Small intestine (tissue), 7 donors: Measurements from ENCODE around the gene NUP85. TPM values are rescaled to one million over a fixed set of nuclear protein-coding genes. Genes with fewer than 3 reads are reported as not detected.

Source experiments
- DNase-seq, 2 donors: peaks; one replicate each; pipeline versions ENCODE4 v3.0.0 to v3.0.0-alpha.2; 2013
- FAIRE-seq: peaks from 2 replicates; lab custom pipeline; 2012; peaks lifted over from hg19 to GRCh38; lab: Jason Lieb, UNC
- H3K27ac ChIP-seq, 3 donors: one replicate each; pipeline ENCODE4 v1.5.1; 2013; ENCODE audit warnings: low read length in 2 of 3, mild to moderate bottlenecking in 2 of 3, control low read depth in 1 of 3, inconsistent platforms in 1 of 3, low read depth in 1 of 3, moderate library complexity in 1 of 3
- H3K27me3 ChIP-seq, 3 donors: one replicate each; pipeline ENCODE4 v1.6.1; 2013; ENCODE audit warnings: low read length in 3 of 3, inconsistent platforms in 1 of 3; ENCODE audit not compliant: control insufficient read depth in 3 of 3, insufficient read depth in 3 of 3
- H3K36me3 ChIP-seq, 3 donors: one replicate each; pipeline ENCODE4 v1.6.1; 2013; ENCODE audit warnings: low read length in 3 of 3, inconsistent platforms in 1 of 3, low read depth in 1 of 3, mild to moderate bottlenecking in 1 of 3, moderate library complexity in 1 of 3; ENCODE audit not compliant: control insufficient read depth in 3 of 3, insufficient read depth in 2 of 3
- H3K4me1 ChIP-seq, 3 donors: one replicate each; pipeline ENCODE4 v1.6.1; 2013; ENCODE audit warnings: low read length in 2 of 3, inconsistent platforms in 1 of 3, low read depth in 1 of 3, mild to moderate bottlenecking in 1 of 3, moderate library complexity in 1 of 3; ENCODE audit not compliant: control insufficient read depth in 3 of 3, insufficient read depth in 2 of 3
- H3K4me3 ChIP-seq, 3 donors: one replicate each; pipeline ENCODE4 v1.5.1; 2013; ENCODE audit warnings: low read length in 3 of 3, control low read depth in 1 of 3, inconsistent platforms in 1 of 3, low read depth in 1 of 3, mild to moderate bottlenecking in 1 of 3, moderate library complexity in 1 of 3
- H3K9me3 ChIP-seq, 2 donors: one replicate each; pipeline ENCODE4 v1.6.1; 2013; ENCODE audit warnings: low read depth in 1 of 2, low read length in 1 of 2; ENCODE audit not compliant: control insufficient read depth in 2 of 2, insufficient read depth in 1 of 2
- WGBS, 3 donors: extraction: QIAGEN DNeasy Blood & Tissue Kit; methylation state at CpG; one replicate each; pipeline ENCODE4 v1.1.7; 2013; 5-methylcytosine and 5-hydroxymethylcytosine counted together
- polyA plus RNA-seq, 4 donors: library from polyadenylated mRNA; stranded (reverse) in 3 of 4; unstranded in 1 of 4; fragments of 200-250 nt in 3 of 4; fragments of 120-200 nt in 1 of 4; gene quantifications; one replicate each; pipeline versions ENCODE4 v1.2.1 to v1.2.3, GENCODE V29; 2013
- donor health status: healthy with polysubstance abuse.
- donor health status: control.
- donor health status: control.
- donor health status: Bipolar disorder and iron deficiency.
- donor health status: healthy.

NUP85 gene
- polyA plus RNA-seq, 4 donors, result 39.4 to 49.6 (median 44.5) TPM

DNA sequence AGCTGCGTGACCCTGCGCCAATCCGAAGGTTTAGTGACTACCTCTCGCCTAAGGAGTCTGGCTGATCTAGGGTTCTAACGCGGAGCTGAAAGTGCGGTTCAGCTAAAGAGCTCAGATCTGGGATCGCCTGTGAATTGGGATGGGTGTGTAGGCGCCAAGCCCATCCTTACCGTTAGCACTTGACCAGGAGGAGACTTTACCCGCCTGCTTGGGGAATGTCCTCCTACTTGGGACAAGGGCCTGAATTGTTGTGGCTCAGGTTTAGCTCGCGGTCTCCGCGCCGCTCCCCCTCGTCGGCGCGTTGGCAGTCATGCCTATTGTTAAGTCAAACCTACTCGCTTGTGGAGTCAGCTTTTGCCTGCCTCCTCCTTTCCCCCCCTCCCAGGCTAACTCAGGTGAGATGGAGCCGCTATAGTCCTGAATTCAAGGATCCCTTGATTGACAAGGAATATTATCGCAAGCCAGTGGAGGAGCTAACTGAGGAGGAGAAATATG lies 56.7 kb downstream of the NUP85 start:
- peaks cover 0 to 39% (median 4%) of the 10 kb centered on the region in 3 donors for H3K36me3 ChIP-seq
- H3K27me3 ChIP-seq, result no peaks in the 10 kb centered on the region
- H3K4me1 ChIP-seq, result peaks cover 4 to 21% (median 9%) of the 10 kb centered on the region in 3 donors
- FAIRE-seq (no peak), DNase-seq (no peak)
- H3K4me3 ChIP-seq, result peak overlapping the region; percentile 84 to 94 (median 93)
- 0 to 1% (median 1%) methylated on average over 23 of the region's 23 CpGs for WGBS, 3 donors
- no peaks in the 10 kb centered on the region for H3K9me3 ChIP-seq
- peak overlapping the region; percentile 81 to 99 (median 93) for H3K27ac ChIP-seq

DNA sequence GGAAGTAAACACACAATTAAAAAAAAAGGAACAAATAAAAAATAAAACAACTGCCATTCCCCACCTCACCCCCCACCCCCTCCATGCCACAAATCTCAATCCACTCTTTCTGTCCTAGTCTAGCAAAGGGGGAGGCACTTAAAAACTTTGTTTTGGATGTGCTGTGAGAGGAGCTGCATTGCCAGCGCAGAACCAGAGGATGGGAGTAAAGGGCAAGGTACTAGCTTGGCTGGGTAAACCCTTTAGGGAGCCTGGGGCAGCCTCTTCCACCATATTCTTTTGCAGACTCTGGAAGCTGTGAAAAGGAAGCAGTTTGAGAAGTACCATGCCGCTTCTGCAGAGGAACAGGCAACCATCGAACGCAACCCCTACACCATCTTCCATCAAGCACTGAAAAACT lies 57.6 kb downstream of the NUP85 start:
- H3K4me1 ChIP-seq, result peaks cover 4 to 30% (median 9%) of the 10 kb centered on the region in 3 donors
- WGBS, 3 donors, result 89 to 93% (median 90%) methylated on average over 4 of the region's 4 CpGs
- H3K27ac ChIP-seq, result no peak overlapping the region
- peaks cover 0 to 44% (median 4%) of the 10 kb centered on the region in 3 donors for H3K36me3 ChIP-seq
- H3K9me3 ChIP-seq, result no peaks in the 10 kb centered on the region
- no peak overlapping the region for H3K4me3 ChIP-seq
- H3K27me3 ChIP-seq, result no peaks in the 10 kb centered on the region
- DNase-seq, result no peak
- FAIRE-seq, result no peak

DNA sequence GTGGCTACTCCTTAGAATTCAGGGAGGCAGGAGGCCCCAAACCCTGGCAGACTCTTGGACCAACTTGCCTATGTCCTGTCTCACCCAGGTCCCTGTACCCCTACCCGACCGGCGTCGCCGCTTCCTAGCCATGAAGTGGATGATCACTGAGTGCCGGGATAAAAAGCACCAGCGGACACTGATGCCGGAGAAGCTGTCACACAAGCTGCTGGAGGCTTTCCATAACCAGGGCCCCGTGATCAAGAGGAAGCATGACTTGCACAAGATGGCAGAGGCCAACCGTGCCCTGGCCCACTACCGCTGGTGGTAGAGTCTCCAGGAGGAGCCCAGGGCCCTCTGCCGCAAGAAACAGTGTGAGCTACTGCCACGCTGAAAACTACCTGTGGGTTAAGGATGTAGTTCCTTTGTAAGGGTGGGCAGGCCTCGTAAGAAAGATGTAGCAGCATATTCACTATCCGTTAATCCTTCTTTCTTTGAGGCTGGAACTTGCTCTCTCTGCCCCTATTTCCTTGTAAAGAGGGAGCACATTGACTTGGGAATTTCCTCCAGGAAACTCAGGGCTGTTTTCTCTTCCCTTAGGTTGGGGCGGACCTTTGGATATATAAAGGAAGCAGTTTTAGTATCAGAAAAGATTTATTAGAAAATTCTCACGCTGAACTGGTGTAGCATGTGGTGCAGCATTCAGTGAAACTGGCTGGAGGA lies 60.3 kb downstream of the NUP85 start:
- Histone ChIP-seq H3K9me3 (no peaks in the 10 kb centered on the region), H3K4me1 (peaks cover 0 to 33% (median 6%) of the 10 kb centered on the region in 3 donors), H3K36me3 (peaks cover 0 to 44% (median 4%) of the 10 kb centered on the region in 3 donors), H3K27ac (no peak overlapping the region), H3K27me3 (no peaks in the 10 kb centered on the region), H3K4me3 (no peak overlapping the region)
- WGBS, 3 donors, result 88 to 93% (median 92%) methylated on average over 17 of the region's 17 CpGs
- no peak for FAIRE-seq
- DNase-seq, result no peak

DNA sequence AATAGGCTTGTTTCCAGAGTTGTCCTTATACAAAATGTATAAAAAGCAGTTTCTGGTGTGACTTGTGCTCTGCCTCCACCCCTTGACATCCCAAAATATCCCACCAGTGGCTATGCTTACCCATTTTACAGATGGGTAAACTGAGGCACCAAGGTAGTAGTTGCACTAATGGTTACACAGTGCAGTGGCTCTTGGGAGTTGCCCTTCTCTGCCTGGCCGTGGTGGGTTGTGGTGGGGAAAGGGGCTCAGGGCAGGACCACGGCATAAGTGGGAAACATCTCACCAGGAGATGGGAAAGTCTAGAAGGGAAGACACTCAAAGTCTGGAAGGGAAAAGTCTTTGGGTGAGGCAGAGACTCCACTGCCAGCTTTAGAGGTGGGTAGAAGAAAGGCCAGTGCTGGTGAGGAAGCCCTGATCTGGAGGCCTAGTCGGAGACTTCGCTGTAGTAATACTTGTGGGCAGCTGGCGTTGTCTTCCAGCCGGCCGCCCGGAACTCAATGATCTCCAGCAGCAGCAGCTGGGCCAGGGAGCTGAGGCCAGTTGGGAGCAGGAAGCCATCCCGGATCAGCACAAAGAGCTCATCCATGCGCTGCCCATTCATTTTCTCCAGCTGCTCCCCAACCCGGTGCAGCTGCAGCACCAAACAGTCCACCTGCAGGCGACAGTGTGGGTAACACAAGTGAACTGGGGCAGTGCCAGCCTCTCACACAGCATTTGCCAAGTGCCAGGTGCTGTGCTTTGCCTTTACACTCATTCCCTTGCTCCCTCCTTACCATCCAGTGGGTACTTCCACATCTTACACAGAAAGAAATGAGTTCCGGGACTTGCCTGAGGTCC lies 61.1 kb downstream of the NUP85 start:
- 84 to 87% (median 85%) methylated on average over 13 of the region's 13 CpGs for WGBS, 3 donors

DNA sequence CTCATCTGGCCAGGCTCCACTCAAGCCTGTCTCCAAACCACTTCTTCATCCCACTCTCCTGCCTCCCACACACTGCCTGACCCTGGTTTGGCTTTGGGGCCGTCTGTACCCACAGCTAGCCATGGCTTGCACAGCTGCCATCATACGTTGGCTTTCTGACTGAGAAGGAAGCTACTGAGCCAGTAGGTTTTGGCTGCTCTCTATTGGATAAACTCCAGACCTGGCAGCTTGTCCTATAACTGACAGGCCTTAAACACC lies 61.6 kb downstream of the NUP85 start:
- no peak for FAIRE-seq
- WGBS, 3 donors, result 52 to 60% (median 59%) methylated on average over 2 of the region's 2 CpGs
- Histone ChIP-seq H3K27ac (peak overlapping the region in 1 of 3 donors; percentile 39), H3K36me3 (peaks cover 0 to 46% (median 4%) of the 10 kb centered on the region in 3 donors), H3K4me3 (no peak overlapping the region), H3K9me3 (no peaks in the 10 kb centered on the region), H3K27me3 (no peaks in the 10 kb centered on the region), H3K4me1 (peaks cover 1 to 35% (median 6%) of the 10 kb centered on the region in 3 donors)
- no peak for DNase-seq

More for the DNA sequence above, 61.1 kb downstream of the NUP85 start:
- H3K4me1 ChIP-seq, result peaks cover 0 to 33% (median 6%) of the 10 kb centered on the region in 3 donors
- no peak for DNase-seq
- FAIRE-seq, result no peak
- H3K4me3 ChIP-seq, result no peak overlapping the region
- no peak overlapping the region for H3K27ac ChIP-seq
- no peaks in the 10 kb centered on the region for H3K27me3 ChIP-seq
- H3K36me3 ChIP-seq, result peaks cover 0 to 44% (median 4%) of the 10 kb centered on the region in 3 donors
- H3K9me3 ChIP-seq, result no peaks in the 10 kb centered on the region

DNA sequence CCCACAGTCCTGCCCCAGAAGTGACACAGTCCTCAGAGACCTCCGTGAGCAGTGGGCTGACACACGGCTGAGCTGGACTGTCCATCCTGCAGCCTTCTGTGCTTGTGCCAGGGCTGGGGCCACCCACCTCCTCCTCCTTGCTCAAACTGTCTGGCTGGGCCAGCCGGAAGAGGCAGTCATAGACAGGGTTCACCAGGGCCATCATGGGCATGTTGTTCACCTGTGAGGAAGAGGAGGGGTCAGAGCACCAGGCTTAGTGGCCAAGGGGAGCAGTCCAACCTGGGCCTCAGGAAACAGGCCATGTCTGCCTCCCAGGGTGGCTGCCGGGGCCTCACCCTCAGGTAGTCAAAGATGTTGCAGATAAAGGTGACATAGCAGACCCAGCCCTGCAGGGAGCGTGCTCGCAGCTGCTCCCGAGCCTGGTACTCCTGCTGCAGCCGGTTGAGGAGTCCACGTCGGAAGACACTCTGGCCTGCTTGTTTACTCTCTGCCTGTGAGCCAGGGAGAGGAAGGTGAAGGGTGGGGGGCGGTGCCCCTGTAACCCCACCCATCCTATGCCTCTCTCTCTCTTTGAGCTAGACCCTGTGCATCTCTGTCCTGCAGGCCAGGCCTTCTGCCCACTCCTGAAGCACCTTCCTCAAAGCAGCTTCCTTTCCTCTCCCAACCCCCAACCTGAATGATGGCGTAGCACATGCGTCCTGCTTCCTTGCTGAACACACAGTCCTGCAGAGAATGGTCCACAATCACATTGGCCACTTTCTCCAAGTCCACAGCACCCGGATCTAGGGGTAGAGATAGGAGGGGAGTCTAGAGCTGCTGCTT lies 62.1 kb downstream of the NUP85 start:
- Histone ChIP-seq H3K9me3 (no peaks in the 10 kb centered on the region), H3K27me3 (no peaks in the 10 kb centered on the region), H3K4me3 (no peak overlapping the region), H3K27ac (peak overlapping the region in 1 of 3 donors; percentile 39), H3K4me1 (peaks cover 2 to 37% (median 5%) of the 10 kb centered on the region in 3 donors), H3K36me3 (peaks cover 0 to 51% (median 4%) of the 10 kb centered on the region in 3 donors)
- 39 to 41% (median 40%) methylated on average over 11 to 14 of the region's 14 CpGs for WGBS, 3 donors
- DNase-seq (peak; percentile 58 to 80), FAIRE-seq (no peak)

DNA sequence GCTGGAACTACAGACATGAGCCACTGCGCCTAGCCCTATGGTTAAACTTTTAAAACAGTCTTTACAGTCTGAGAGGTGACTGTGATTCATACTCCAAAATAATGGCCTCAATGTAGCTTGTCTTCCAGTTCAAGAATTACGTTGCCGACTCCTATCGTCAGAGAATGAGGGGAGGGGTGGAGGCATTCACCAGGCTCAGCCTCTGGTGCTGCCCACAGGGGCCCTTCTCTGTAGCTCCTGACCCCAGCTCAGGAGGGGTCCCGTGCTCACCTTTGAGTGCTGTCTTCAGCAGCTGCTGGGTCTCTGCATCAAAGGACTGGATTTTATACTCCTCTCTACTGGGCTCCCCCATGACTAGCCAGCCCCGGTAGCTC lies 64.4 kb downstream of the NUP85 start:
- Histone ChIP-seq H3K4me1 (peaks cover 2 to 31% (median 4%) of the 10 kb centered on the region in 3 donors), H3K27me3 (no peaks in the 10 kb centered on the region), H3K4me3 (peak overlapping the region in 2 of 3 donors; percentile 91 to 98), H3K27ac (peak overlapping the region in 2 of 3 donors; percentile 94 to 95), H3K36me3 (peaks cover 0 to 52% (median 0%) of the 10 kb centered on the region in 3 donors), H3K9me3 (no peaks in the 10 kb centered on the region)
- DNase-seq (peak in 1 of 2 donors; percentile 14), FAIRE-seq (no peak)
- 15 to 24% (median 24%) methylated on average over 6 of the region's 6 CpGs for WGBS, 3 donors
